Kidney capillary endothelial cell (primary cell): ENCODE measurements around the gene GMEB2.

Source experiments
- DNase-seq: peaks from one replicate; pipeline ENCODE4 v3.0.0-alpha.2; 2018; ENCODE audit warnings: low spot score

The GMEB2 gene

DNA sequence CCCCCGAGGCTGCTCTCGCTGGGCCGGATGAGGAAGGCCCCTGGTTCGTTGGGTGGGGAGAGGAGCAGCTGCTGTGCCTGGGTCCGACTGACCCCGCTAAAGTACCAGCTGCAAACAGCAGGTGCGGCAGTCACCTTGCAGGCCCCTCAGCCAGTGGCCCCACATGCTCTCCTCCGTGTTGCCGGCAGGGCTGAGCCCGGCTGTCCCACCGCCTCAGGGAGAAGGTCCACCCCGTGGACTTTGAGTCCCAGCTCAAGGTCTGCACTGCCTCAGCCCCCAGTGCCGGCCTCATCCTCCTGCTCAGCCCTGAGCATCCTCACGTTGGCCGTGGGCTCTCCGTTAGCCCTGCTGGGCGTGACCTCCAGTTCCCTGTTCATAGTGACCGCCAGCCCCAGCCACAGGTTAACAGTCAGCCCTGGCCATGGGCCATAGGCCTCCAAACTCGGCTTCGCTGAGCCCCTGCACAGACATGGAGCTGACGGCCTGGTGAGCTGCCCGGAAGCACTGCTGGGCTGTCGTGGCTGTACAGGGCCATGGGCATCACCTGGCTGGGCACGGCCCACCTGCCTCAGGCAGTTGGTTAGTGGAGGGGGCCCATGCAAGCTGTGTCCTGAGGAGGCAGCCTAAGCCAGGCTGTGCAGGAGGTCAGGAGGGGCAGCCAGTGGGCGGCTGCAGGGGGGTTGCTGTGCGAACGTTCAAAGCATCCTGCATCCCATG is 82.5 kb downstream of the GMEB2 start:
- DNase-seq, result no peak

- no peak for DNase-seq
Measured at GRCh38 chr20:63543733-63544132, 83.2 kb downstream of the GMEB2 start.

- DNase-seq, result no peak
Measured at GRCh38 chr20:63543131-63543530, 83.8 kb downstream of the GMEB2 start.

DNA sequence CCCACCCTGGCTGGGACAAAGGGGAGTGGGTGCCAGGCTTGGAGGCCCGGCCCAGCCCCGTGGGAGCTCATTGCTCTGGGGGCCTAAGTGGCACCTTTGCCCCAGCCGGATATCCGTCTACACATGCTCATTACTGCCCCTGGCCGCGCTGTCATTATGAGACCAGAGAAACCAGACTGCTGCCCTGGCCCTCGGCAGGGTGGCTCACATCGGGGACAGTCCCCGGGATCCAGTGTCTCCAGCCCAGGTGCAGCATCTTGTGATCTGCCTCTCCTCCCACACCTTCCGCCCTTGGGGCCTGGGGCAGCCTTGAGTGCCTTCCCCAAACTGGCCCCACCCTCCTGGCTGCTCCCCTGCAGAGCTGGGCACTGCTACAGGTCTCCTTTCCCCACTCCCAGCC is 84.2 kb downstream of the GMEB2 start:
- DNase-seq, result no peak

GRCh38 chr20:63542031-63542559 is 84.8 kb downstream of the GMEB2 start:
- DNase-seq, result no peak

DNA sequence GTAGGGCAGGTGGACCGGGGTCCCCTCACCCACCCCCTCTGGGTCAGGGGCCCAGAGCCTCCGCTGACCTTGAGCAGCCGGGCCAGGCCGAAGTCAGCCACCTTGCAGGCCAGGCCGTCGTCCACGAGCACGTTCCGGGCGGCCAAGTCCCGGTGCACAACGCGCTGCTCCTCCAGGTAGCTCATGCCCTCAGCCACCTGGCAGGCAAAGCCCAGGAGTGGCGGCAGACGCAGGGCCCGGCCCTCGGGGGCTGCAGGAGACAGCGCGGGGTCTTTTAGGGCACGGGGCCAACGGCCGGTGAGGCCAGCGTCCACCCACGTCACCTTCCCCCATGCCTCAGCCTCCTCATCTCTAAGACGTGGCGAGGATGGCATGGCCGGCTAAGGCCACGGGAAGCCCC is 85.5 kb downstream of the GMEB2 start:
- no peak for DNase-seq

- peak; percentile 48 for DNase-seq
Measured at GRCh38 chr20:63540417-63541186, 86.3 kb downstream of the GMEB2 start.

DNA sequence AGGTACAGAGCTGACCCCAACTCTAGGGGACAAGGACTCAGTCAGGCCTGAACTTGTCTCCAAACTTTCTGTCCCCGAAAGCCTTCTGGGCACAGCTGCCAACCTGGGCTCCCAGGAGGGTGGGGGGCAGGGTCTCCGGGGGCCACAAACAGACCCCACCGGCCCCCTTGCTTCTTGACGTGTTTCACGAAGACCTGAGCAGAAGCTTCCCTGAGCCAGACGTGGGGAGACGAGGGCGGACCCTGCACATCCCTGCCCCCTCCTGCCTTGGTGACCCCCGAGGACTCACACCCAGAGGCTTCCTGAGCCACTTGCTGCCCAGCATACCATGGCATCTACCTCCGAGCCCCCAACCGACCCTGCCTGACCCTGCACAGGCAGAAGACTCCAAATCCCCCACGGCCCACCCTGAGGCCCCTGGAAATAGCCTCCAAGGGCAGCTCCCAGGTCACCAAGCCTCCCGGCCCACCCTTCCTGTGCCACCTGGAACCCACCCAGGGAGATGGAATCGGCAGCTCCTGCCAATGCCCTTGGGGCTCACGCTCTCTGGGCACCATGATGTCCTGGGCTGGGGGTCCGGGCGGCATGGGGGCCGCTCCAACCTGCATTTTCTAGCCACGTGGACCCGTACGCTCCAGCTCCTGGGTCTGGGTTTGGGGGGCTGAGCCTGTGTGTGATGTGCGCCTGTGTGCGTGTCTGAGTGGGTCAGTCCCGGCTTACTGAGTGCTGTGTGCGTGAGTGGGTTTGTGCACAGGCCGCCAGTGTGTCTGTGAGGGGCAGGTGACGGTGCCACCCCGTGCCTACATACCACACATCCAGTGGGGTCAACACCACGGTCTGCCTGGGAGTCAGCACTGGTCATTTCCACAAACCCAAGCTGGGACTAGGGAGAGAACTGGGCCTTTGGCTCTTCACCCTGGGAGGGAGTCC is 87.2 kb downstream of the GMEB2 start:
- no peak for DNase-seq

GRCh38 chr20:63539092-63539430 is 87.8 kb downstream of the GMEB2 start:
- no peak for DNase-seq

- no peak for DNase-seq
Measured at GRCh38 chr20:63538204-63539091, 88.5 kb downstream of the GMEB2 start.
